H1 (cell line): Measurements from ENCODE around the gene SMIM44. TPM values are rescaled to one million over a fixed set of nuclear protein-coding genes. Genes with fewer than 3 reads are reported as not detected.

Source experiments
- RAD21 ChIP-seq, 2 experiments: IDR thresholded peaks in 1 of 2; conservative IDR thresholded peaks in 1 of 2; 2 replicates each; pipeline ENCODE4 v1.6.1; 2011; ENCODE audit warnings: low read depth in 2 of 2, low read length in 2 of 2, improper control_type of control experiment in 1 of 2, inconsistent platforms in 1 of 2, mild to moderate bottlenecking in 1 of 2, moderate library complexity in 1 of 2
- polyA plus RNA-seq, 7 experiments: library from polyadenylated mRNA; depleted of rRNA in 3 of 7; stranded (reverse) in 5 of 7; unstranded in 2 of 7; fragments of >200 nt in 5 of 7; fragments of 200-250 nt in 2 of 7; gene quantifications; 1 replicate in 5 of 7; 2 replicates in 1 of 7; 4 replicates in 1 of 7; pipeline versions ENCODE4 v1.2.1 to v1.2.3, GENCODE V29; 2011 to 2013; ENCODE audit warnings: missing spikeins in 2 of 7, mixed read lengths in 2 of 7
- total RNA-seq: library from RNA; stranded (reverse); fragmentation: NEBNext Ultra II Directional; extraction: Animal tissue kit (Norgen Biotek cat#: 25700); gene quantifications from 2 replicates; pipeline ENCODE4 v1.2.1, GENCODE V29; 2021
- TF ChIP-seq, protein P1 (sequence below), 3 experiments: IDR thresholded peaks; 1 replicate in 2 of 3; 2 replicates in 1 of 3; pipeline versions ENCODE4 v1.5.1 to v1.6.1; 2011; ENCODE audit warnings: low read length in 3 of 3, mild to moderate bottlenecking in 3 of 3, inconsistent platforms in 2 of 3, low read depth in 1 of 3, moderate library complexity in 1 of 3; ENCODE audit not compliant: insufficient read depth in 1 of 3; ENCODE audit errors: control extremely low read depth in 1 of 3

The SMIM44 gene
- total and polyA plus RNA-seq, 2 of the 8 experiments (the other 6 are each of a cell fraction or from before 2014, with no cell fraction given), result not detected

DNA sequence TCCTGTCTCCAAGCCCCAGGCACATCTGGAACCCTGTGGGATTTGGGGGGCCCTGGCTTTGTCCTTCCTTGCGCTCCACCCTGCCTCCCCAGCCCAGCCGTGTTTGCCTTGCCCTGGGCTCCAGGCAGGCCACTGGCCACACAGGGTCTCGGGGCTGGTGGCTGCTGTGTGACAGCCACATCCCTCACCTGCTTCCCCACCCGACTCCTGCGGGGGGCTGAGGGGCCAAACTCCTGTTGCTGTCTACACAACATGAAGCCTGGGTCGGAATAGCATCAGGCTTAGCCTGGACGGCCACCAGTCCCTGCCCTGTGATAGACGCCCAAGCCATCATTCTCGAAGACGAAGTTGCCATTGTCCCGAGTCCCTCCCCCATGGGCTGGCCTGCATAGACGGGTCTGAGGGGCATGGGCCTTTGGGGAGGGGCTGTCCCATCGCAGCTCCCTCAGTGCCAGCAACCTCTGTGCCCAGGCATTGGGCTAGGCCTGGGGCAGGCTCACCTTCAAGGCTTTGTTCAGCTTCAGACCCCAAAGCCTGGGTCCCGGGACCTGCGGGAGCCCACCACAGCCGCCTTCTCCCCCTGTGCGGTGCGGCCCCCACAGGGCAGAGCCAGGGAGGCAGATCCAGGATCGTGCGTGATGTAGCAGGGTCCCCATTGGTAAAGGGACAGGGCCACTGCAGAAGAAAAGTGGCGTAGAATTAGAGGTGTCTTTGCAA lies 40.3 kb upstream of the SMIM44 start (continued):
- TF ChIP-seq, protein P1, sequence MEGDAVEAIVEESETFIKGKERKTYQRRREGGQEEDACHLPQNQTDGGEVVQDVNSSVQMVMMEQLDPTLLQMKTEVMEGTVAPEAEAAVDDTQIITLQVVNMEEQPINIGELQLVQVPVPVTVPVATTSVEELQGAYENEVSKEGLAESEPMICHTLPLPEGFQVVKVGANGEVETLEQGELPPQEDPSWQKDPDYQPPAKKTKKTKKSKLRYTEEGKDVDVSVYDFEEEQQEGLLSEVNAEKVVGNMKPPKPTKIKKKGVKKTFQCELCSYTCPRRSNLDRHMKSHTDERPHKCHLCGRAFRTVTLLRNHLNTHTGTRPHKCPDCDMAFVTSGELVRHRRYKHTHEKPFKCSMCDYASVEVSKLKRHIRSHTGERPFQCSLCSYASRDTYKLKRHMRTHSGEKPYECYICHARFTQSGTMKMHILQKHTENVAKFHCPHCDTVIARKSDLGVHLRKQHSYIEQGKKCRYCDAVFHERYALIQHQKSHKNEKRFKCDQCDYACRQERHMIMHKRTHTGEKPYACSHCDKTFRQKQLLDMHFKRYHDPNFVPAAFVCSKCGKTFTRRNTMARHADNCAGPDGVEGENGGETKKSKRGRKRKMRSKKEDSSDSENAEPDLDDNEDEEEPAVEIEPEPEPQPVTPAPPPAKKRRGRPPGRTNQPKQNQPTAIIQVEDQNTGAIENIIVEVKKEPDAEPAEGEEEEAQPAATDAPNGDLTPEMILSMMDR (IDR thresholded peaks at IDR 0.05; ENCODE audit: control extremely low read depth in 1 of 3, insufficient read depth in 1 of 3, low read depth in 1 of 3, low read length in 3 of 3), result no peak
- TF ChIP-seq RAD21 (IDR thresholded peaks at IDR 0.05 in 1 of 2, conservative IDR thresholded peaks at IDR 0.05 in 1 of 2; ENCODE audit: low read depth in 2 of 2, low read length in 2 of 2), result no peak
